ENCODE data around the gene EXOG. TPM values are rescaled to one million over a fixed set of nuclear protein-coding genes. Genes with fewer than 3 reads are reported as not detected.

The EXOG gene
- total RNA-seq, 1 experiment from 2014 or later: 16.2 TPM

GRCh38 chr3:38457111-38458003 lies 38.8 kb upstream of the EXOG start:
- DNase-seq: no peak
- Mint-ChIP-seq H3K27ac (ENCODE audit: unreplicated experiment) (no peak overlapping the region), H3K4me1 (ENCODE audit: low read depth, unreplicated experiment) (peaks cover 6% of the 10 kb centered on the region), H3K4me3 (ENCODE audit: unreplicated experiment) (no peak overlapping the region), H3K27me3 (ENCODE audit: insufficient read depth, unreplicated experiment) (no peaks in the 10 kb centered on the region), H3K9me3 (ENCODE audit: unreplicated experiment) (no peaks in the 10 kb centered on the region), H3K36me3 (ENCODE audit: insufficient read depth, unreplicated experiment) (no peaks in the 10 kb centered on the region)
- POLR2A ChIA-PET: no interaction called here
- intact Hi-C loops (cut with micrococcal nuclease; ENCODE audit: unreplicated experiment): loop anchor here (10.0 kb wide), 1 partner anchor 323 kb away; the partner anchor contains the start of genes ACAA1 and MYD88
- no peaks in the 10 kb centered on the region for H3K36me3 ChIP-seq (ENCODE audit: control insufficient read depth, insufficient read depth, low read length)
- no TSS peak for BruUV-seq (replicated peaks)
- CTCF ChIA-PET: no interaction called here
- H3K4me1 ChIP-seq: peaks cover 6% of the 10 kb centered on the region
- no peak for TF ChIP-seq CTCF (IDR thresholded peaks at IDR 0.05; ENCODE audit: insufficient read depth in 1 of 2, low read depth in 1 of 2, low read length in 1 of 2, severe bottlenecking in 1 of 2, unreplicated experiment in 1 of 2)
- H3K9me3 ChIP-seq: no peaks in the 10 kb centered on the region
- H3K27me3 ChIP-seq (replicated peaks; ENCODE audit: control insufficient read depth, insufficient read depth, low read length): no peaks in the 10 kb centered on the region
- no peak overlapping the region for H3K4me3 ChIP-seq (ENCODE audit: low read depth, low read length)

- ChIA-PET CTCF (no interaction called here), POLR2A (no interaction called here)
- Histone ChIP-seq H3K9me3 (no peaks in the 10 kb centered on the region), H3K4me3 (ENCODE audit: low read depth, low read length) (no peak overlapping the region), H3K4me1 (peaks cover 6% of the 10 kb centered on the region), H3K36me3 (ENCODE audit: control insufficient read depth, insufficient read depth, low read length) (no peaks in the 10 kb centered on the region), H3K27me3 (replicated peaks; ENCODE audit: control insufficient read depth, insufficient read depth, low read length) (no peaks in the 10 kb centered on the region)
- no peak overlapping the region for H3K27ac Mint-ChIP-seq (ENCODE audit: unreplicated experiment)
- no peak for DNase-seq
- peaks cover 6% of the 10 kb centered on the region for H3K4me1 Mint-ChIP-seq (ENCODE audit: low read depth, unreplicated experiment)
- intact Hi-C loops (cut with micrococcal nuclease; ENCODE audit: unreplicated experiment): loop anchor here (10.0 kb wide), 1 partner anchor 324 kb away; the partner anchor contains the start of genes ACAA1 and MYD88
- no peak for TF ChIP-seq CTCF (IDR thresholded peaks at IDR 0.05; ENCODE audit: insufficient read depth in 1 of 2, low read depth in 1 of 2, low read length in 1 of 2, severe bottlenecking in 1 of 2, unreplicated experiment in 1 of 2)
- H3K36me3 Mint-ChIP-seq (ENCODE audit: insufficient read depth, unreplicated experiment): no peaks in the 10 kb centered on the region
- no peaks in the 10 kb centered on the region for H3K9me3 Mint-ChIP-seq (ENCODE audit: unreplicated experiment)
- no peak overlapping the region for H3K4me3 Mint-ChIP-seq (ENCODE audit: unreplicated experiment)
- no TSS peak for BruUV-seq (replicated peaks)
- no peaks in the 10 kb centered on the region for H3K27me3 Mint-ChIP-seq (ENCODE audit: insufficient read depth, unreplicated experiment)
Measured at GRCh38 chr3:38458796-38459498, 37.2 kb upstream of the EXOG start.

GRCh38 chr3:38459499-38460048 lies 36.6 kb upstream of the EXOG start:
- no peak overlapping the region for H3K4me3 Mint-ChIP-seq (ENCODE audit: unreplicated experiment)
- no peaks in the 10 kb centered on the region for H3K9me3 Mint-ChIP-seq (ENCODE audit: unreplicated experiment)
- DNase-seq: no peak
- ChIA-PET POLR2A (no interaction called here), CTCF (no interaction called here)
- H3K4me1 ChIP-seq: peaks cover 6% of the 10 kb centered on the region
- H3K4me3 ChIP-seq (ENCODE audit: low read depth, low read length): no peak overlapping the region
- BruUV-seq (replicated peaks): no TSS peak
- intact Hi-C loops (cut with micrococcal nuclease; ENCODE audit: unreplicated experiment): loop anchor here (10.0 kb wide), 1 partner anchor 325 kb away; the partner anchor contains the start of genes ACAA1 and MYD88
- H3K4me1 Mint-ChIP-seq (ENCODE audit: low read depth, unreplicated experiment): peaks cover 6% of the 10 kb centered on the region
- H3K27ac Mint-ChIP-seq (ENCODE audit: unreplicated experiment): no peak overlapping the region
- no peaks in the 10 kb centered on the region for H3K36me3 ChIP-seq (ENCODE audit: control insufficient read depth, insufficient read depth, low read length)
- no peaks in the 10 kb centered on the region for H3K9me3 ChIP-seq
- TF ChIP-seq CTCF (IDR thresholded peaks at IDR 0.05; ENCODE audit: insufficient read depth in 1 of 2, low read depth in 1 of 2, low read length in 1 of 2, severe bottlenecking in 1 of 2, unreplicated experiment in 1 of 2): no peak
- H3K36me3 Mint-ChIP-seq (ENCODE audit: insufficient read depth, unreplicated experiment): no peaks in the 10 kb centered on the region
- no peaks in the 10 kb centered on the region for H3K27me3 Mint-ChIP-seq (ENCODE audit: insufficient read depth, unreplicated experiment)
- H3K27me3 ChIP-seq (replicated peaks; ENCODE audit: control insufficient read depth, insufficient read depth, low read length): no peaks in the 10 kb centered on the region
